ENCODE measurements around the gene NAB1.

The NAB1 gene

GRCh38 chr2:190685333-190685732, 36.5 kb downstream of the NAB1 start:
- ChIA-PET CTCF (interaction anchor here (0.8 to 1.1 kb wide), 2 partner anchors 21 to 34 kb away, joined by 3 read pairs; no protein-coding TSS in a partner anchor), POLR2A (no interaction called here)
- DNase-seq (ENCODE audit: extremely low spot score), result no peak
- no peak for TF ChIP-seq CTCF (IDR thresholded peaks at IDR 0.05; ENCODE audit: control extremely low read depth, extremely low read depth, low read depth, missing control alignments)

- no peak for DNase-seq (ENCODE audit: extremely low spot score)
- ChIA-PET CTCF (interaction anchor here (0.8 to 7.4 kb wide), 12 partner anchors 9 to 623 kb away, joined by 3 to 111 read pairs (median 4); no protein-coding TSS in a partner anchor), POLR2A (interaction anchor here (0.9 to 1.7 kb wide), 2 partner anchors 11 to 15 kb away, joined by 3 to 14 read pairs; no protein-coding TSS in a partner anchor)
- no peak for TF ChIP-seq CTCF (IDR thresholded peaks at IDR 0.05; ENCODE audit: control extremely low read depth, extremely low read depth, low read depth, missing control alignments)
Measured at GRCh38 chr2:190693533-190694232, 44.8 kb downstream of the NAB1 start.

GRCh38 chr2:190694479-190694878, 45.6 kb downstream of the NAB1 start:
- DNase-seq (ENCODE audit: extremely low spot score), result no peak
- TF ChIP-seq CTCF (IDR thresholded peaks at IDR 0.05; ENCODE audit: control extremely low read depth, extremely low read depth, low read depth, missing control alignments), result no peak
- CTCF ChIA-PET, result interaction anchor here (1.2 to 7.4 kb wide), 6 partner anchors 8 to 31 kb away, joined by 3 to 111 read pairs (median 5); no protein-coding TSS in a partner anchor
- POLR2A ChIA-PET, result interaction anchor here (0.7 to 1.7 kb wide), 3 partner anchors 10 to 25 kb away, joined by 3 to 14 read pairs (median 3); no protein-coding TSS in a partner anchor

GRCh38 chr2:190695739-190696138, 46.9 kb downstream of the NAB1 start:
- DNase-seq (ENCODE audit: extremely low spot score), result no peak
- CTCF ChIA-PET, result interaction anchor here (7.2 kb wide), 1 partner anchor 7 kb away, joined by 43 read pairs; no protein-coding TSS in a partner anchor
- POLR2A ChIA-PET, result no interaction called here
- TF ChIP-seq CTCF (IDR thresholded peaks at IDR 0.05; ENCODE audit: control extremely low read depth, extremely low read depth, low read depth, missing control alignments), result no peak

- DNase-seq (ENCODE audit: extremely low spot score), result no peak
- ChIA-PET POLR2A (interaction anchor here (1.2 kb wide), 1 partner anchor 17 kb away, joined by 3 read pairs; no protein-coding TSS in a partner anchor), CTCF (interaction anchor here (0.6 to 1.7 kb wide), 5 partner anchors 9 to 19 kb away, joined by 3 to 6 read pairs (median 3); no protein-coding TSS in a partner anchor)
- TF ChIP-seq CTCF (IDR thresholded peaks at IDR 0.05; ENCODE audit: control extremely low read depth, extremely low read depth, low read depth, missing control alignments), result no peak
Measured at GRCh38 chr2:190696792-190697398, 48.0 kb downstream of the NAB1 start.

GRCh38 chr2:190697421-190697820, 48.5 kb downstream of the NAB1 start:
- no peak for DNase-seq (ENCODE audit: extremely low spot score)
- TF ChIP-seq CTCF (IDR thresholded peaks at IDR 0.05; ENCODE audit: control extremely low read depth, extremely low read depth, low read depth, missing control alignments), result no peak
- ChIA-PET CTCF (interaction anchor here (0.6 to 1.7 kb wide), 7 partner anchors 8 to 21 kb away, joined by 3 to 6 read pairs (median 3); no protein-coding TSS in a partner anchor), POLR2A (interaction anchor here (1.2 kb wide), 1 partner anchor 17 kb away, joined by 3 read pairs; no protein-coding TSS in a partner anchor)
